ENCODE data around the gene SRRM3.
A peak's percentile ranks its signal among the peaks of the same experiment; 100 is the strongest.
"Not testable (repeated sequence)": the region's sequence is repeated elsewhere in the genome, so short reads cannot be mapped to it uniquely, and the experiment has no call there.

SRRM3 gene

DNA sequence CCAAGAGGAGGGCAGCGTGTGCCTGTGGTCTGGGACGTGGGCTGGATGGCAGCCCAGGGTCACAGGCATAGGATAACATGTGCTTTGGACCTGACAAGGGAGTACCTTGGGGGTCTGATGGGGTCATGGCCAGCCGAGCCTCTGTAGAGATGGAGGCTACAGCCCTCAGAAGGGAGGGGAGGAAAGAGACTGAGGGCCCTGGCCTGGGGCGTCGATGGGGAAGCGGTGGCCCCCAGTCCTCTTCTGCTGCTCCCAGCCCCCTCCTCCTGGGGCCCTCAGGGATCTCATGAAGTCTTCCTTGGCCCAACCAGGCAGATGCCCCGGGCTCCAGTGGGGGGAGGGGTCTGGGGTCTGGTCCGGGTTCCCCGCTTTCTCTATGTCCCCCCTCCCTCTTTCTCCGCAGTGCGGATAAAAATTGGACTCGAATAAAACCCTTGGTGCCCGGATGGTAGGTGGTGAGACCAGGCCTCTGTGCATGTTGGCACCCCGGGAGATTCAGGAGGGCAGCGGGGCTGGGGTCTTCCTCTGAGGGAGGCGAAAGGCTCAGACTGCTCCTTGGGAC lies 85.2 kb downstream of the SRRM3 start:
- Histone ChIP-seq H3K9me3 (replicated peaks in 1 of 2; ENCODE audit: control insufficient read depth in 2 of 2, insufficient read depth in 1 of 2, low read depth in 1 of 2, low read length in 2 of 2) (no peaks in the 10 kb centered on the region), H3K18ac (ENCODE audit: low read length) (no peak overlapping the region), H4K91ac (ENCODE audit: low read depth, low read length, poor library complexity) (no peak overlapping the region), H2AK5ac (ENCODE audit: low read depth, low read length) (no peak overlapping the region), H2BK120ac (ENCODE audit: low read depth, low read length) (no peak overlapping the region), H3K27me3 (ENCODE audit: control insufficient read depth in 3 of 3, insufficient read depth in 3 of 3, low read depth in 1 of 3, low read length in 3 of 3) (peaks cover 3 to 33% (median 18%) of the 10 kb centered on the region in 3 experiments), H3K4me3 (ENCODE audit: low read length in 2 of 2) (no peak overlapping the region), H3K4me1 (ENCODE audit: control insufficient read depth in 2 of 2, insufficient read depth in 1 of 2, low read depth in 1 of 2, low read length in 2 of 2) (peaks cover 6 to 9% of the 10 kb centered on the region in 2 donors), H2BK12ac (ENCODE audit: low read length) (no peak overlapping the region), H3K14ac (ENCODE audit: low read length) (no peak overlapping the region), H3K36me3 (replicated peaks in 1 of 2; ENCODE audit: control insufficient read depth in 2 of 2, insufficient read depth in 2 of 2, low read length in 2 of 2) (no peaks in the 10 kb centered on the region), H4K8ac (ENCODE audit: low read depth, low read length) (no peak overlapping the region), H3K4me2 (ENCODE audit: insufficient read depth, low read length, poor library complexity, severe bottlenecking) (no peak overlapping the region), H2BK5ac (ENCODE audit: low read length) (no peak overlapping the region), H2BK15ac (ENCODE audit: low read length) (no peak overlapping the region), H3K9ac (ENCODE audit: low read depth, low read length, poor library complexity) (no peak overlapping the region), H3K79me1 (ENCODE audit: low read depth, low read length) (no peaks in the 10 kb centered on the region), H3K23ac (ENCODE audit: low read depth, low read length, poor library complexity) (no peak overlapping the region), H3K27ac (replicated peaks; ENCODE audit: low read length) (no peak overlapping the region), H3K4ac (ENCODE audit: low read length) (no peak overlapping the region), H2AFZ (ENCODE audit: low read length) (no peak overlapping the region)
- no CpG with 5 or more reads among the region's 16 CpGs for WGBS, 2 donors (ENCODE audit: extremely low coverage in 2 of 2, insufficient read length in 2 of 2, insufficient replicate concordance in 1 of 2)
- DNase-seq (ENCODE audit: low spot score) = no peak

DNA sequence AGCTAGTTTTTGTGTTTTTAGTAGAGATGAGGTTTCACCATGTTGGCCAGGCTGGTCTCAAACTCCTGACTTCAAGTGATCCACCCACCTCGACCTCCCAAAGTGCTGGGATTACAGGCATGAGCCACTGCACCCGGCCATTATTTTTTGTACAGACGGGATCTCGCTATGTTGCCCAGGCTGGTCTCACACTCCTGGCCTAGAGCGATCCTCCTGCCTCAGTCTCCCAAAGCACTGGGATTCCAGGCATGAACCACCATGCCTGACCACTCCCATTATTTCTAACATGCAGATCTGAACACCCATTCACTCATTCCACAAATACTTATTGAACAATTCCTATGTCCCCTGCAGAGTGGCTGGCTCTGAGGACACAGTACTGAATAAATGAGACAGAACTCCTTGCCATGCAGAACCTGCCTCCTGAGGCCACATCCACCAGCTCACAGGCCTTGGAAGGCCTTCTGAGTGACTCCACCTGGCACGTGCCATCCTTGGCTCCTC lies 89.2 kb downstream of the SRRM3 start:
- DNase-seq (ENCODE audit: low spot score); H3K9me3 ChIP-seq (replicated peaks in 1 of 2; ENCODE audit: control insufficient read depth in 2 of 2, insufficient read depth in 1 of 2, low read depth in 1 of 2, low read length in 2 of 2); H2AK5ac ChIP-seq (ENCODE audit: low read depth, low read length); H3K27ac ChIP-seq (replicated peaks; ENCODE audit: low read length); H3K27me3 ChIP-seq (ENCODE audit: control insufficient read depth in 3 of 3, insufficient read depth in 3 of 3, low read depth in 1 of 3, low read length in 3 of 3); H4K8ac ChIP-seq (ENCODE audit: low read depth, low read length); H2BK15ac ChIP-seq (ENCODE audit: low read length); H2BK5ac ChIP-seq (ENCODE audit: low read length); H3K4me3 ChIP-seq (ENCODE audit: low read length in 2 of 2); H3K79me1 ChIP-seq (ENCODE audit: low read depth, low read length); H3K4me2 ChIP-seq (ENCODE audit: insufficient read depth, low read length, poor library complexity, severe bottlenecking); H3K36me3 ChIP-seq (replicated peaks in 1 of 2; ENCODE audit: control insufficient read depth in 2 of 2, insufficient read depth in 2 of 2, low read length in 2 of 2); H2BK120ac ChIP-seq (ENCODE audit: low read depth, low read length); H4K91ac ChIP-seq (ENCODE audit: low read depth, low read length, poor library complexity); H3K23ac ChIP-seq (ENCODE audit: low read depth, low read length, poor library complexity): not testable (repeated sequence)
- no CpG with 5 or more reads among the region's 6 CpGs for WGBS, 2 donors (ENCODE audit: extremely low coverage in 2 of 2, insufficient read length in 2 of 2, insufficient replicate concordance in 1 of 2)
- peak overlapping the region; percentile 66 for H3K14ac ChIP-seq (ENCODE audit: low read length)
- peak overlapping the region; percentile 56 for H3K18ac ChIP-seq (ENCODE audit: low read length)
- peak overlapping the region; percentile 69 for H3K4ac ChIP-seq (ENCODE audit: low read length)
- H2AFZ ChIP-seq (ENCODE audit: low read length) = peak overlapping the region; percentile 88
- peak overlapping the region; percentile 79 for H2BK12ac ChIP-seq (ENCODE audit: low read length)
- peaks cover 6 to 11% of the 10 kb centered on the region in 2 donors for H3K4me1 ChIP-seq (ENCODE audit: control insufficient read depth in 2 of 2, insufficient read depth in 1 of 2, low read depth in 1 of 2, low read length in 2 of 2)
- H3K9ac ChIP-seq (ENCODE audit: low read depth, low read length, poor library complexity) = peak overlapping the region; percentile 38

DNA sequence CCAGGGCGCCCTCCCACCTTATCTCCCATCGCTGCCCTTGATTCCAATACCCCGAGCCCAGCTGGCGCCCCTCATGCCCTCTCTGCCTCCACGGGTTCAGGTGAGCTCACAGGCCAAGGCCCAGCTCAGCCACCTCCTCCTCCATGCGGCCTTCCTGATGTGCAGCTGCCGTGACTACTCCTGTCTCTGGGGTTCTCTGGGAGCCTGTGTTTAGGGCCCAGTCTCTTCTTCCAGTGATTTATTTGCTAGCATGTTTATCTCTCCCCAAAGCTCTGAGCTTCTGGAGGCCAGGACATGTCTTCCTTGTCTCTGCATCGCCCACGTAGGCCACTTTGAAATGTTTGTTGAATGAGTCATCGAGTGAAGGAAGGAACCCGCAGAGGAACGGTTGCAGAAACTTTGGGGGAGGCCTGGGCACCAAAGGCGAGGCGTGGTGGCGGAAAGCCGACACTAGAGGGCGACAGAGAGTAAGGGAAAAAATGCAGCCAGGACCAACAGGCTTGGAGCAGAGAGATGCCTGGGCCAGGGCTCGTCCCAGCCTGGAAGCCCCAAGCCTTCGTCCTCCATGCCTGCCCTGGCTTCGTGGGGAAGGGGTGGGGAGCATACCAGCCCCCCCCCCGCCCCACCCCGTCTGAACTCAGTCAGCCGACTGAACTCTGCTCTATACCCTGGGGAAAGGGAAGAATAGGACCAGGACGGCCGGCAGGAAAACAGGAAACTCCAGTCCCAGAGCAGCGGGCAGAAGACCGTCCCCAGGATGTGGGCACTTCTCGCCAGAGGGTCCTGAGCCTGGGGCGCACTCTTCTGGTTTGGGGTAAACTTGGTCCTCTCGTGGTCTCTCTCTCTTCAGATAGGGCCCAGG lies 89.9 kb downstream of the SRRM3 start:
- peak; percentile 86 for DNase-seq (ENCODE audit: low spot score)
- peaks cover 6 to 11% of the 10 kb centered on the region in 2 donors for H3K4me1 ChIP-seq (ENCODE audit: control insufficient read depth in 2 of 2, insufficient read depth in 1 of 2, low read depth in 1 of 2, low read length in 2 of 2)
- WGBS, 2 donors (ENCODE audit: extremely low coverage in 2 of 2, insufficient read length in 2 of 2, insufficient replicate concordance in 1 of 2) = no CpG with 5 or more reads among the region's 30 CpGs
- H3K4me2 ChIP-seq (ENCODE audit: insufficient read depth, low read length, poor library complexity, severe bottlenecking) = no peak overlapping the region
- no peaks in the 10 kb centered on the region for H3K79me1 ChIP-seq (ENCODE audit: low read depth, low read length)
- no peaks in the 10 kb centered on the region for H3K9me3 ChIP-seq (replicated peaks in 1 of 2; ENCODE audit: control insufficient read depth in 2 of 2, insufficient read depth in 1 of 2, low read depth in 1 of 2, low read length in 2 of 2)
- peak overlapping the region; percentile 88 for H2AFZ ChIP-seq (ENCODE audit: low read length)
- H3K14ac ChIP-seq (ENCODE audit: low read length) = peak overlapping the region; percentile 66
- H4K91ac ChIP-seq (ENCODE audit: low read depth, low read length, poor library complexity) = no peak overlapping the region
- no peak overlapping the region for H4K8ac ChIP-seq (ENCODE audit: low read depth, low read length)
- H2AK5ac ChIP-seq (ENCODE audit: low read depth, low read length) = peak overlapping the region; percentile 16
- H2BK5ac ChIP-seq (ENCODE audit: low read length) = no peak overlapping the region
- peak overlapping the region; percentile 38 for H3K9ac ChIP-seq (ENCODE audit: low read depth, low read length, poor library complexity)
- peaks cover 0 to 4% (median 0%) of the 10 kb centered on the region in 3 experiments for H3K27me3 ChIP-seq (ENCODE audit: control insufficient read depth in 3 of 3, insufficient read depth in 3 of 3, low read depth in 1 of 3, low read length in 3 of 3)
- no peak overlapping the region for H2BK15ac ChIP-seq (ENCODE audit: low read length)
- no peak overlapping the region for H3K27ac ChIP-seq (replicated peaks; ENCODE audit: low read length)
- H3K23ac ChIP-seq (ENCODE audit: low read depth, low read length, poor library complexity) = peak overlapping the region; percentile 56
- peak overlapping the region; percentile 56 for H3K18ac ChIP-seq (ENCODE audit: low read length)
- peak overlapping the region; percentile 79 for H2BK12ac ChIP-seq (ENCODE audit: low read length)
- H3K36me3 ChIP-seq (replicated peaks in 1 of 2; ENCODE audit: control insufficient read depth in 2 of 2, insufficient read depth in 2 of 2, low read length in 2 of 2) = no peaks in the 10 kb centered on the region
- peak overlapping the region; percentile 69 for H3K4ac ChIP-seq (ENCODE audit: low read length)
- H2BK120ac ChIP-seq (ENCODE audit: low read depth, low read length) = no peak overlapping the region
- peak overlapping the region in 1 of 2 donors; percentile 36 for H3K4me3 ChIP-seq (ENCODE audit: low read length in 2 of 2)

DNA sequence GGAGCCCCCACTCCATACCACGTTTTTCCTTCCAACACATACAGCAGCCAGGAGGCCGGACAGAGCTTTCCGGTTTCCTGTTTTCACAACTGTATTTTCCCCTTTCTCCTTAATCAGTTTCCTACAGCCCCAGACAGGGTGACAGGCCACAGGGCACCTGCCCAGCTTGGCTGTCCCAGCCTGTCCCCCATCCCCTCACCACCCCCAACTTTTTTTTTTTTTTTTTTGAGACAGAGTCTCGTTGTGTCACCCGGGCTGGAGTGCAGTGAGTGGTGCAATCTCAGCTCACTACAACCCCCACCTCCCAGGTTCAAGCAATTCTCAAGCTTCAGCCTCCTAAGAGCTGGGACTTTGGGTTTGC lies 90.5 kb downstream of the SRRM3 start:
- Histone ChIP-seq H2BK120ac (ENCODE audit: low read depth, low read length) (no peak overlapping the region), H3K18ac (ENCODE audit: low read length) (peak overlapping the region; percentile 12), H3K23ac (ENCODE audit: low read depth, low read length, poor library complexity) (no peak overlapping the region), H3K4me2 (ENCODE audit: insufficient read depth, low read length, poor library complexity, severe bottlenecking) (no peak overlapping the region), H3K14ac (ENCODE audit: low read length) (no peak overlapping the region), H2AFZ (ENCODE audit: low read length) (peak overlapping the region; percentile 88), H3K4me3 (ENCODE audit: low read length in 2 of 2) (peak overlapping the region in 1 of 2 donors; percentile 36), H4K8ac (ENCODE audit: low read depth, low read length) (no peak overlapping the region), H4K91ac (ENCODE audit: low read depth, low read length, poor library complexity) (no peak overlapping the region), H3K79me1 (ENCODE audit: low read depth, low read length) (no peaks in the 10 kb centered on the region), H3K36me3 (replicated peaks in 1 of 2; ENCODE audit: control insufficient read depth in 2 of 2, insufficient read depth in 2 of 2, low read length in 2 of 2) (no peaks in the 10 kb centered on the region), H2BK12ac (ENCODE audit: low read length) (no peak overlapping the region), H3K9me3 (replicated peaks in 1 of 2; ENCODE audit: control insufficient read depth in 2 of 2, insufficient read depth in 1 of 2, low read depth in 1 of 2, low read length in 2 of 2) (no peaks in the 10 kb centered on the region), H3K4ac (ENCODE audit: low read length) (no peak overlapping the region), H2BK5ac (ENCODE audit: low read length) (no peak overlapping the region), H2BK15ac (ENCODE audit: low read length) (no peak overlapping the region), H3K27ac (replicated peaks; ENCODE audit: low read length) (no peak overlapping the region), H3K4me1 (ENCODE audit: control insufficient read depth in 2 of 2, insufficient read depth in 1 of 2, low read depth in 1 of 2, low read length in 2 of 2) (peaks cover 6 to 11% of the 10 kb centered on the region in 2 donors), H3K27me3 (ENCODE audit: control insufficient read depth in 3 of 3, insufficient read depth in 3 of 3, low read depth in 1 of 3, low read length in 3 of 3) (peaks cover 0 to 4% (median 0%) of the 10 kb centered on the region in 3 experiments), H3K9ac (ENCODE audit: low read depth, low read length, poor library complexity) (no peak overlapping the region), H2AK5ac (ENCODE audit: low read depth, low read length) (peak overlapping the region; percentile 16)
- WGBS, 2 donors (ENCODE audit: extremely low coverage in 2 of 2, insufficient read length in 2 of 2, insufficient replicate concordance in 1 of 2) = no CpG with 5 or more reads among the region's 5 CpGs
- no peak for DNase-seq (ENCODE audit: low spot score)
